Measurements from ENCODE around the gene PDE10A.
"Not testable (repeated sequence)": the region's sequence is repeated elsewhere in the genome, so short reads cannot be mapped to it uniquely, and the experiment has no call there.

The PDE10A gene

DNA sequence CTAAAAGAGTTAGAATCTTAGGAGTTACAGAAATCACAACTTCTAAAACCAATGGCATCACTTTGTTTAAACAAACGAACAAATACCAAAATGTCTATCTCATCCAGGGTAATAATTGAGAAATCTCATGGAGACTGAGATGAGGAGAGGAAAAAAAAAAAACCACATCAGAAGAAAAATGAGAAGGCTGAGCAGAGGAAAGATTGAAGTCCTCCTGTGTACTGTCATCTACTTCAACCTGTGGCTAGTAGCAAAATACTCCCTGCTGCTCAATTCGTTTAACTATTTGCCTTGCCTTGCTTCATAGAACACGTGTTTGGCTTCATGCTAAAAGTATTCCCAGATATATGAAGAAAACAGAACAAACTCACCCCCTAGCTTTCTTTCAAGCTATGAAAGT lies 143.7 kb downstream of the PDE10A start:
- no peak for DNase-seq

- DNase-seq, result peak; percentile 39
Measured at GRCh38 chr6:165515963-165516624, 146.9 kb downstream of the PDE10A start.

DNA sequence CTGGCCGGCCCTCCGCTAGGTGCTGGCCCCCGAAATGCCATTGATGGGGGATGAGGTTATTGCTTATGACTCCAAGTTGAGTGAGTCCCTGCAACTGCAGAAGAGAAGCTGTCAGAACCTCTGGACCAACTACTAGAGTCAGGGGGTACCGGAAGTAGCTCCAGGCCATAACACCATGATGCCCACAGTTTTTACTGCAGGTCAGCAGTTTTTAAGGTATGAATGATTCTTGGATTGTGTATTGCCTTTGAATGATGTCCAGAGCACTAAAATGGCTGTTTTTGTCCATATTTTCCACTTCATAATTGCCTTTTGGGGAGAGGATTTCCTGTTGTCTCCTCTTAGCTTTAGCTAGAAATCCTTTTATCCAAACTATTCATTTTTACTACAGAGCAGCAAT lies 148.4 kb downstream of the PDE10A start:
- DNase-seq, result no peak

DNA sequence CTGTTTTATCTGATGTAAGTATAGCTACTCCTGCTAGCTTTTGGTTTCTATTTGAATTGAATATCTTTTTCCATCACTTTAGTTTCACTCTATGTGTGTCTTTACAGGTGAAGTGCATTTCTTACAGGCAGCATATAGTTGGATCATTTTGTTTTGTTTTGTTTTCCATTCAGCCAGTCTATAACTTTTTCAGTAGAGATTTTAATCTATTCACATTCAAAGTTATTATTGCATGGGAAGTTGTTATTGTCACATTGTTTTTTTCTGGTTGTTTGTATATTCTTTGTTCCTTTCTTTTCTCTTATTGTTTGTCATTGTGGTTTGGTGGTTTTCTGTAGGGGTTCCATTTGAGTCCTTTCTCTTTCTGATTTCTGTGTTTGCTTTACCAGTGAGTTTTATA lies 151.2 kb downstream of the PDE10A start:
- no peak for DNase-seq

DNA sequence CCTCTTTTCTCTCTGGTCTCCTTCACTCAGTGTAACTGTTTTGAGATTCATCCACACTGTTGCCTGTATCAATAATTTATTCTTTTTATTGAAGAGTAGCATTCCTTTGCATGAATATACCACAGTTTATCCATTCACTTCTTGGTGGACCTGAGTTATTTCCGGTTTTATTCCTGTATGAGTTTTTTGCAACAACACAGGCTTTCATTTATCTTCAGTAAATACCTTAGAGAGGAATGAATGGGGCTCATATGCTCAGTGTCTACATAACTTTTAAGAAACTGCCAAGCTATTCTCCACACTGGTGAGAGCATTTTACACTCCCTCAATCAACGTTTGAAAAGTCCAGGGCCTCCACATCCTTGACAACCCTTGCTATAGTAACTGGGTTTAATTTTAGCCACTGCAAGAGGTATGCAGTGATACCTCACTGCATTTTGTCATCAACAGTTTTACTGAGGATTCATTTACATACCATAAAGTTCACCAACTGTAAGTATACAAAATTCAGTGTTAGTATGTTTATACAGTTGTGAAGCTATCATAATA lies 154.6 kb downstream of the PDE10A start:
- no peak for DNase-seq

- DNase-seq, result no peak
Measured at GRCh38 chr6:165506657-165507056, 156.4 kb downstream of the PDE10A start.

- DNase-seq, result not testable (repeated sequence)
Measured at GRCh38 chr6:165500214-165500907, 162.7 kb downstream of the PDE10A start.

DNA sequence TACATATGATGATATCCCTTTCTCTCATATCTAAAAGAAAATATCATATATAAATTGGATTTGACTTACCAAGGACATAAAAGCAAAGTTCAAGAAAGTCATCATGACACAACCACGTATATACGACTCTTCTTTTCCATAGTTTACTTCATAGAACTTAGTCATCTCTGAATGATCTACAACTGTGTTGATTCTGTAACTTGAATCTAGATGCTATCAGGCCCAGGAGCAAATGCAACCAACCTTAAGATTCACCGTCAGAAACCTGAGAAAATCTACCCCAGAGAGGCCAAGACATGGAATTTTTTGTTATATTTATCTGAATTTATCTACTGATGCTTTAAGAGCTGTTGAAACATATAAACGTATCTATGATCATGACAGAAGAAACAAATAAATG lies 165.6 kb downstream of the PDE10A start:
- no peak for DNase-seq

GRCh38 chr6:165488624-165489295 lies 174.3 kb downstream of the PDE10A start:
- DNase-seq, result no peak

GRCh38 chr6:165487950-165488349 lies 175.1 kb downstream of the PDE10A start:
- DNase-seq, result no peak

DNA sequence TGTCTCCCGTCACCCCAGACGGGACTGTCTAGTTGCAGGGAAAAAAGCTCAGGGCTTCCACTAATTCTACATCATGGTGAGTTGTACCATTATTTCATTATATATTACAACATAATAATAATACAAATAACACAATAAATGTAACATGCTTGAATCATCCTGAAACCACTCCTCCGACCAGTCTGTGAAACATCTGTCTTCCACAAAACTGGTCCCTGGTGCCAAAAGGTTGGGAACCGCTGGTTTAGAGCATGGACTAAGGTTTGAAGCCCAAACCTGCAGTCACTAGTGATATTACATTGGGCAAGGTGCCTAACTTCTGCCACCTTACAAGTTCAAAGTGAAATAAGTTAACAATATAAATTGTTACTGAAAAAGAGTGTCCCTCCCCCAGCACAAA lies 175.7 kb downstream of the PDE10A start:
- no peak for DNase-seq

GRCh38 chr6:165486183-165487137 lies 176.6 kb downstream of the PDE10A start:
- no peak for DNase-seq

DNA sequence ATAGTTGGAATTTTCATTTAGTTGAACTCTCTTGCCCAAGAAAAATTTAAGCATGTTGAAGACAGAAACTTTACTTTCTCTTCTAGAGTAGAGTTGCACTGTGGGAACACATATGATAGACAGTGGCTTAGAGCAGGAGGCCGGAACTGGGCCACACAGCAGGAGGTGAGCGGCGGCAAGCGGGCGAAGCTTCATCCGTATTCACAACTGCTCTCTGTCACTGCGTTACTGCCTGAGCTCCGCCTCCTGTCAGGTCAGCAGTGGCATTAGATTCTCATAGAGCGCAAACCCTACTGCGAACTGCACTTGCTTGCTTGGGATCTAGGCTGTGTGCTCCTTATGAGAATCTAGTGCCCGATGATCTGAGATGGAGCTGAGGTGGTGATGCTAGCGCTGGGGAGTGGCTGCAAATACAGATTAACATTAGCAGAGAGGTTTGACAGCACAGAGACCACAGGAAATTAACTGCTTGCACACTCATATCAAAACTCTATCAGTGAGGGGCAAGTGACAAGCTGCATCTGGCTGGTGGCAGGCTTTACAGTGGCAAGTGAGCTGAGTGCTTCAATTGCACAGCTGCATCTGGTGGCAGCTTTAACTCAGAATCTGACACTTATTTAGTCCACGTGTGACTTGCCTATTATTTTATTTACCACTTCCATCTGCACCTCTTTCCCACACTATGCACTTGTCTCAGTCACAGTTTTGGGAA lies 178.7 kb downstream of the PDE10A start:
- DNase-seq, result no peak

- no peak for DNase-seq
Measured at GRCh38 chr6:165481921-165482320, 181.1 kb downstream of the PDE10A start.

DNA sequence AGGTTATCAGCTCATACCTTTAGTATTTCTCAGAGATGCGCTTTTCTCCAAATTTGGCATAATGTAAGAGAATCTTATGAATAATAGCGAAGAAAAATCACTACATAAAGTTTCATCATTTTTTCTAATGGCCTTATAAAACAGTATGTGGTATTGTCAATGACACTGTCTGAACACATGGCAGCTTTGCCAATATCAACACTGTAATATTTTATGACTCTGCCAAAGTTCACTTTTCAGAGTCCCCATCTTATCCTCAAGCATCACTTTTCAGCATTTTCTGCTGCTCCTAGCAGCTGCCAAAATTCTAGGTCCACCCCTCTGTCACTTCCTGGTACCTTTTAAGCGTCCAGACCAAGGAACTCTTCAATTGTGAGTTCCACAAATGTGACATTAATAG lies 182.1 kb downstream of the PDE10A start:
- no peak for DNase-seq

- no peak for DNase-seq
Measured at GRCh38 chr6:165478581-165478980, 184.5 kb downstream of the PDE10A start.

GRCh38 chr6:165469483-165469882 lies 193.6 kb downstream of the PDE10A start:
- DNase-seq, result no peak

GRCh38 chr6:165468340-165469235 lies 194.5 kb downstream of the PDE10A start:
- no peak for DNase-seq

DNA sequence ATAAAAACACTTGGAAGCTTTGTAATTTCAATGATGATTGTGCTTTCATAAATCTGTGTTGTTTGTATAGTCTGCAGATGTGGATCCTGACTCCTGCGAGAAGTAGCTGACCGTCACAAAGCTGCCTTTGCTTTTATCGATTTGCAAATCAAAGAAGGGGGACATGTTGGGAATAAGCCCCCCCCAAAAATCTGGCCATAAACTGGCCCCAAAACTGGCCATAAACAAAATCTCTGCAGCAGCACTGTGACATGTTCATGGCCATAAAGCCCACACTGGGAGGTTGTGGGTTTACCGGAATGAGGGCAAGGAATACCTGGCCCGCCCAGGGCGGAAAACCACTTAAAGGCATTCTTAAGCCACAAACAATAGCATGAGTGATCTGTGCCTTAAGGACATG lies 199.5 kb downstream of the PDE10A start:
- not testable (repeated sequence) for DNase-seq

- not testable (repeated sequence) for DNase-seq
Measured at GRCh38 chr6:165459605-165460301, 203.3 kb downstream of the PDE10A start.

All from fibroblast of skin of right biceps (primary cell).